HG03354 (cell line): ENCODE data around the gene CD79B.

Experiments
- ATAC-seq: cut with Tn5 transposase; IDR thresholded peaks from one replicate; pipeline ENCODE4 v1.9.1; 2021; ENCODE audit warnings: mild to moderate bottlenecking; ENCODE audit not compliant: unreplicated experiment, poor library complexity, severe bottlenecking

CD79B gene

DNA sequence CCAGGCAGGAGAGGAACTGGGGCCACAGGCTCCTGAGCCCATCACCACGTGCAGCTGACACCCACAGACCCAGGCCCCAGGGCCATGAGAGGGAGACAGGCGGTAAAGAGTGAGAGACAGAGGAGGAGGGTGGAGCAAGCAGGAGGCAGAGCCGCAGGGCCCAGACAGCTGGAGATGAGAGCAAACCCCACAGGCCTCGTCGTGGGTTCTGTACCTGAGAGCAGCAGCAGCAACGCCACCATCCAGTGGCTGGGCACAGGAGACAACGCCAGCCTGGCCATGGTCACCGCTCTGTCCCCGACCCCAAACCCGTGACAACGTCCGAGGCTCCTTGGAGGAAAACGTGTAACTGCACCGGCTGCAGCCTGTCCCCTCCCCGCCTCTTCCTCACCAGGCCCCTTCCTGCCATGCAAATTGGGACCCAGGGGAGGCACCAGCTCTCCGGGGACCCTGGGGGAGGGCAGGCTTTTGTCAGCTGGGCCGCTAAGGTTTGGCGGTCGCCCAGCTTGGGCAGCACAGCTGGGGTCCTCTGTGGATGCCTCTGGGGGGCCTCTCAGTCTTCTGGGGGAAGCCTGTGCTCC, at the start of gene CD79B:
TSS of gene CD79B (minus strand) at position 351 of the 581 bp plus-strand sequence. CDS start at position 281, 70 bp downstream.
- ATAC-seq = peak; percentile 85

DNA sequence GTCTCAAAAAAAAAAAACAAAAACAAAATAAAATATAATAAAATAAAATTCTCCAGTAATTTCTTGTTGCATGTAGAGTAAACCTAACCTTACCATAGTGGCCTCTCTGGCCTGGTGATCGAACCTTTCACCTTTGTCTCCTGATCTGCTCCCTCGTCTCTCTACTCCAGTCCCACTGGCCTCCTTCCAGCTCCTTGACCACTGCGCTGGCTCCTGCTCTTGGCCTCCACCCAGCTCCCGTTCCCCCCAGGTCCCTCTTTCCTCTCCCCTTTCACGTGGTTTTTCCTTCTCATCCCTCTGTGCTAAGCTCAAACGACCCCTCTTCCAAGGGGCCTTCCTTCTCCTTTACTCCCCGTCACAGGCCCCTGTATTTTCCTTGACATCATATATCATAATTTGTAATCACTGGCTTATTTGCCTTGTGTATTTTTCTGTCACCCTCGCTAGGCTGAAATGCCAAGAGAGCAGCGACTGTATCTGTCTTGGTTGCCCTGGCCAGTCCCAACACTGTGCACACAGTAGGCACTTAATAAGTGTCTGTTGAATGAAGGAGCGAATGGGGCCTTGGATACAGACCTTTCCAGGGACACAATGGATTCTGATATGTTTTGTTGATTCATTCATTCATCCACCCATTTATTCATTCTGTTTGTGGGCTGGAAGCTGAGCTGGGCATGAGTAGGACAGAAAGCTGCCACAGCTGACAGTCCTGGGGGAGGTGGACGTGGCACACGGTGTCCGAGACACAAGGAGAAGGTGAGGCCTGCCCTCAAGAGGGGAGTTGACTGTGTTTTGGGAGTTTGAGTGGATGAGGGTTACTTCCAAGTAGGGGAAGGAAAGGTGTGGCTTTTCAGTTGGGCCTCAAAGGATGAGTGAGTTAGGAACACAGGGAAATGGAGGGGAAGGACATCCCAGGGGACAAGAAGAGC, 46.4 kb upstream of the CD79B start:
- ATAC-seq = no peak

DNA sequence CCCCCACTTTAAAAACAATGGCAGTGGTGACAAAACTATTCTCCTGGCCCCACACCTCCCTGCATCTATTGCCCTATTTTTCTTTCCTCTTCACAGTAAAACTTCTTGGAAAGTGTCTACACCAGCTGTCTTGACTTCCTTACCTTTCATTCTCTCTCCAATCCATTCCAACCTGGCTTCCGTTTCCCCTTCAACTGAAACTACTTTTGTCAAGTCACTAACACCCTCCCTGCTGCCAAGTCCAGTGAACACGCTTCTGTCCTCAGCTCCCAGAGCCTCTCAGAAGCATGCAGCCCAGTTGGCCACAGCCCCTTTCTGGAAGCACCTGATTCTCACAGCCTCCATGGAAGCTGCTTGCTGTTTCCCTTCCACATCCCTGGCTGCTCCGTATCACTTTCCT, 44.6 kb upstream of the CD79B start:
- ATAC-seq = no peak

DNA sequence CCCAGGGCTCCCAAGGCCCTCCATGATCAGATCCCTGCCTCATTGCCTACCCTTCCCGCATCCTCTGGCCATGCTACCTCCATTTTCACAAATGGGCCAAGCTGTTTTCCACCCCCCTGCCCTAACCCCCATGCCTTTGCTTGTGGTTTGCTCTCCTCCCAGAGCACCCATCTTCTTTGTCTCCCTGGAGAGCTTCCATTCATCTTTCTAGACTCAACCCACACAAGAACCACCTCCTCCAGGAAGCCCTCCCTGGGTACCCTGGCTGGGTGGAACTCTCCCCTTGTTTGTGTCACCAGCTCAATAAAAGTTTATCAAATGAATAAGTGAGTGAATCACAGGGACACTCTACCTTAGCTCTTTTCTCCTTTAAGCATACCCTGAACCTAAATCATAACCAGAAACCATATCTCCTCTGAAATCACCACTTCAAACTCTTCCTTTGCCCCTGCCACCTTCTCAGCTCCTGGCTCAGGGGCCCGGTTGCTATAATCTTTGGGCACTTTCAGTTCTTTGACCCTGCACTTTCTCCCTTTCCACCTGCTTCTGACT, 43.5 kb upstream of the CD79B start:
- no peak for ATAC-seq

DNA sequence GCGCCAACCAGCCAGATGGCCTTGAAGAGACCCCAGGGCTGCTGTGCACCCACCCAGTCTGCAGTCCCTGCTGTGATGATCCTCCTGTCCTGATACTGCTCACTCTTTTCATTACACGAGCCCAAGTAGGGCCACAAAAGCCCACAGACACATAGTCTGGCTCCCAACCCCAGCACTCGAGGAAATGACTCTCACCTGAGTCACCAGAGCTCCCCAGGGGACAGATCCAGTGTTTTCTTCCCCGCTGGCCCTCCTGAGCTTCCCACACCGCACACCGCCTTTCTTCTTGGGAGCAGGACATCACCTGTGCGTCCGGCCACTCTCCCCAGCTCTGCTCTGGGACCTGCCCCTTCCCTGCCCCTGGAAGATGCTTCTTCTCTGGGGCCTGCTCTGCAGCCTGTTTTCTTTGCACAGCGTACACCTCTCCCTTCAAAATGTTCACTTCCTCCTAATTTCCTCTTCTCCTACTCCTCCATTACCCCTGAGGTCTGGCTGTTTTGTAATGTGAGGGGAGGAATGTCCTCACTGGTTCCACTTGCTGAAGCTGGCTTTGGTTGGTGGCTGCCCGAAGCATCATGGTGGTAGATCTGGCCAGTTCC, 42.6 kb upstream of the CD79B start:
- no peak for ATAC-seq

DNA sequence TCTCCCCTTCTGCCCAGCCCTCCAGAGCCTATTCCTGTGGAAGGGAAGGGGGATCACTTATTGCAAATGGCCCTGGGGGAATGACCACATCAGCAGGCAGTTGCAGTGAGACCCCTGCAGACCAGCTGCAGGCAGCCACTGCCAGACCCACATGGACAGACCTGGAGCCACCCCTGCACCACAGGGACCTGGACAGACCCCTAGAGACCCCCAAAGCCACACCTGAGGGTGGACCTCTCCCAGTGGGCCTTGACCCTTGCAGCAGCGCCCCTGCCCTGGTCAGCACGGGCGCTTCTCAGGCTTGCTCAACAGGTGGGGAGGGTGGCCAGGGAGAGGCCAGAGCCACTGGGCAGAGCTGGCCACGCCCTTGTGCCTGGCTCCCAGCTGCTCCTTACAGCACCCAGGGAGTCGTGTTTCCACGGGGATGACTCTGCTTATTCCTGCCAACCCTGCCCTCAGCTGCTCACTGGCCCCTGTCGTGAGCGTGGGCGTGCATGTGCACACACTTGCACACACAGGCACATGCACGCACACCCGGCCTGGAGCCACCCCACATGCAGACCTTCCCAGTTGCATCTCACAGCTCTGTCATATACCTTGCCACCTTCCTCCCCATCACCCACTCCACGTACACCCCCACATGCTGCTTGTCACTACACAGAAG, 41.9 kb upstream of the CD79B start:
- no peak for ATAC-seq

DNA sequence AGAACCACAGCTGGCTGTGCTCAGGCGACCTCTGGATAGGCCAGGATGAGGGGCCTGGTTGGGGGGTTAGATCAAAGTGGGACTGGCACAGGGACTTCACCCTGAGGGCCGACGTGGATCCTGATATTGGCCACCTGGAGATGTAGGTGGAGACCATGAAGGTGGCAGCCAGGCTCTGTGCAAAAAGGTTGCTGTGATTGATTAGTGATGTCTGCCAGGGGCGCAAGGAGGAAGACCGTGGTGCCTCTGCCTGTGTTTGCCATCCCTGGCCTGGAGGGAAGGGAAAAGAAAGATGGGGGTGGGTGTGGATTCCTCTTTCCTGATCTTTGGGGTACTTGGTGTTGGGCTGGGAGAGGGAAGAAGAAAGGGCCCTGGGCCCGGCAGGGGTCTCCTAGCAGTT, 41.1 kb upstream of the CD79B start:
- no peak for ATAC-seq

DNA sequence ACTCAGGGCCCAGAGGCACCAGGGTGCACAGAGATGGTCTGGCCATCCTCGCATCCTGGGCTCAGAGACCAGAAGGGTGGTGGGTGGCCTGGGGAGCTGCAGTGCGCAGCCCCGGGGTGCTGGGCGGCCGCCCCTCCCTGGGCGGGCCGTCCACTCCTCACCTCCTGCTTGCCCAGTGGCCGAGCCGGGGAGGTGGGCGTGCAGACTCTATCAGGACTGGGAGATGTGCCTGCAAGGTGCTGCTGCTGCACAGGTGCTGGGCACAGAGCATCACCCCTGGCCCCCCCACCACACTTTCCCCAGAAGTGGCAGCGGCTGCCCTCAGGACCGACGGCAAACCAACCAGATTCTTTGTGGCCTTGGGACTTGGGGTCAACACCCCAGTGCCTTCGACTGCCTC, 40.7 kb upstream of the CD79B start, which contains the start of gene SCN4A:
TSS of gene SCN4A (minus strand) at position 123 of the 400 bp plus-strand sequence. CDS start at position 46, 77 bp downstream.
- no peak for ATAC-seq

DNA sequence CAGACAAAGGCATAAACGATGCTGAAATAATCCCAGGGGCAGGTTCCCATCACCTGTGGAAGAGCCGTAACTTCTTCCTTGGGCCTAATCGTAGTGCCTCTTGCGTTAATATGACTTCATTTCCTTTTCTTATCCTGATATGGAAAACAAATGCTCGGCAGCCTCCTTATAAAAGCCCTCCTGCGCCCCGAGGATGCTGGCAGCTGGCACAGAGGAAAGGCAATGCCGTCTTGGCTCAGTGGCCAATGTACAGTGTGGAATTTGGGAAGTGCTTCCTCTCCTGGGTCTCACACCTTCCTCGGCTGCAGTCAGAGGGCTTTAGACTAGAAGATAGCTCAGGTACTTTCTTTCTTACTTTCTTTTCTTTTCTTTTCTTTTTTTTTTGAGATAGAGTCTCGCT, 37.1 kb upstream of the CD79B start:
- ATAC-seq = no peak

DNA sequence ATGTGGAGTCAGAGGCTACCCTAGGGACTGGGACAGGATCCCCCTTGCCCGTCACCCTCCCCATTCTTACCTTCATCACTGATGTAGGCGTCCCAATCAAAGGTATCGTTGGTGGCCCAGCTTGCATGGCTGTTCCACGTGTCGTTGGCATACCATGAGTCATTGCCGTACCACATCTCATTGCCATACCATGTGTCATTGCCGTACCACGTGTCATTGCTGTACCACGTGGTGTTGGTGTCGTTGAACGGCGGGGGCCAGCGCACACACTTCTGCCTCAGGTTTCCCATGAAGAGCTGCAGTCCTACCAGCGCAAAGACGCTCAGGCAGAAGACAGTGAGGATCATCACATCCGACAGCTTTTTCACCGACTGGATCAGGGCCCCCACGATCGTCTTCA, 35.8 kb upstream of the CD79B start:
- ATAC-seq = no peak

DNA sequence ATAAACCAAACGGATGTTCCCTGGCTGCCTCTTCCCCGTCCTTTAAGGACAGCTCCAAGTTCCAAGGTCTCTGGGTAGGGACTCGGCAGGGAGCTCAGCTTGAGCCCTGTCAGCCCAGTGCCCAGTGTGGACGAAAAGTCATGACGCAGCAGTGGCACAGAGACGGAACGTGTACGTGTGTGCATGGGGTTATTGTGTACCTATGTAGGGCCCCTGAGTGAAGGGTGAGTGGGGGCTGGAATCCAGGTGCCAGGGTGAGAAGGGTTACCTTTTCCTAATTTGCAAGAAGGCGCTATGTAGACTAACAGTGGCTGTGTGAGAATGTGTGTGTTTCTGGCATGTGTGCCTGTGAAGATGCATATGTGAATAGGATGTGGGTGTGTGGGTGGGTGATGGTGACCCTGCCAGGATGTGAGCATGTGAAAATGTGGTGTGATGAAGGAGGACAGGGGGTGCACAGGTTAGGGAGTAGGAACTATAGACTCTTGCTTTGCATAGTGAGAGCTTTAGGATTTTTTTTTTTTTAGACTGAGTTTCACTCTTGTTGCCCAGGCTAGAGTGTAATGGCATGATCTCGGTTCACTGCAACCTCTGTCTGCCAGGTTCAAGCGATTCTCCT, 34.6 kb upstream of the CD79B start:
- ATAC-seq = peak; percentile 65

DNA sequence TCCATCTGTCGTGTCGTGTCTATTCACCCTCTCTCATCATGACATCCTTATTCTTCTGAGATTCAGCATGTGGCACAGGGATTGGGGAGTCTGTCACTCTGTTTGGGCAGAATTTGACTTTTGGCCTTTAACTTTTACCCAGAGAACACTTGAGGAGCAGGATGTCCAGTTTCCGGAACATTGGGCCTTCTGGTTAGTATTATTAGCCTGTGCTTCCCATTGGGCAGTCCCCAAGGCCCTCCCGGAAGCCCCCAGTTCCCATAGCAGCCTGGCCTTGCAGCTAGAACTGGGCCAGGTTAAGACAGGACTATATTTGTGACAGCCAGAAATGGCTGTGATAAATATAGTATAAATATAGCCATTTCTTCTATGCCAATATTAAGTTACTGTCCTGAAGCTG, 31.0 kb upstream of the CD79B start:
- no peak for ATAC-seq

DNA sequence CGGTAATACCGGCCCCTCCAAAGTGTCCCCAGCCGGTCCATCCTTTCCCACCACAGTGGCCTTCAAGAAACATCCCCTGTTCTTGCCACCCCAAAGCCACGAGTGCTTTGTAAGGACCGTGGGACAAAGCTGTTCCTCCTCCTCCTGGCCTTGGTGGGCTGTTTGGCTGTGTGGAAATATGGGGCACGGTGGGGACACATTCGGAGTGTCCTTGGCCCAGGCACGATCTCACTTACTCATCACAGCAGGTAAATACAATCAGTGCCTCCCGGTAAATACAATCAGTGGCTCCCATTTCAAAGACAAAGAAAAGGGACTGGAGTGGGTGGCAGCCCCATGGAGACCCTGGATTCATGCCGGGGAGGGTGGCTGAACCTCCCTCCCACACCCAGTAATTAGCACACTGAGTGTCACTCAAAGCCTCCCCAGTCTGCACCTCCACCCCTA, 30.2 kb upstream of the CD79B start:
- ATAC-seq = no peak

DNA sequence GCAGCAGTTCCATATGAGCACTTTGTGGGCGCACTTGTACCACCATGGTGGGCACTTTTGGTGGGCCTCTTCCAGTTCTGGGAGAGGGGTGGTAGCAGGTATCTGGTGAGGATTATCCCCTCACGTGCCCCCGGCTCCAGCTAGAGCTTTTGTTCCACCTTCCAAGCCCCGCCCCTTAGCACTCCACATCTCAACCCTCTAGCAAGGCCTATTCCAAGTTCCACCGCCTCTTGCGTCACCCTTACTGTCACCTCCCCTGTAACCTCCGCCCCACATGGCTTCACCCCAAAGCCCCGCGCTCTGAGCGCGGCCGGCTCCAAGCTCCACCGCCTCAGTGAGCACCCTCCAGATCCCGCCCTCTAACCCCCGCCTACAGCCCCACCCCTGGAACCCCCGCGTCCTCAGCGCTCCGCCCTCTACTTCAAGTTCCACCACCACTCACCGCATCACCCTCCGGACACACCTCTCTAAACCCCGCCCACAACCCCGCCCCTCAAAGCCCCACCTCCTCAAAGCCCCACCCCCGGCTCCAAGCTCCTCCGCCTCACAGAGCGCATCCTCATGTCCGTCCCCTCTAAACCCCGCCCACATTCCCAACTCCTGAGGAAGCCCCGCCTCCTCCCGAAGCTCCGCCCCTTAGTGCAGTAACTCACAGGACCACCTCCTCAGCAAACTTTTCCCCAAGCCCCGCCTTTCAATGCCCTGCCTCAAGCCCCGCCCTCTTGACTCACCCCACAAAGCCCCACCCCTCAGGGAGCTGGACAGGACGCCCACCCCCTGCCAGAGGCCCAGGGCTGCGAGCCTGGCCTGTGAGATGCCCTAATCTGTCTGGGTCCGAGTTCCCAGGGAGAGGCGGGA, 29.5 kb upstream of the CD79B start:
- ATAC-seq = no peak

DNA sequence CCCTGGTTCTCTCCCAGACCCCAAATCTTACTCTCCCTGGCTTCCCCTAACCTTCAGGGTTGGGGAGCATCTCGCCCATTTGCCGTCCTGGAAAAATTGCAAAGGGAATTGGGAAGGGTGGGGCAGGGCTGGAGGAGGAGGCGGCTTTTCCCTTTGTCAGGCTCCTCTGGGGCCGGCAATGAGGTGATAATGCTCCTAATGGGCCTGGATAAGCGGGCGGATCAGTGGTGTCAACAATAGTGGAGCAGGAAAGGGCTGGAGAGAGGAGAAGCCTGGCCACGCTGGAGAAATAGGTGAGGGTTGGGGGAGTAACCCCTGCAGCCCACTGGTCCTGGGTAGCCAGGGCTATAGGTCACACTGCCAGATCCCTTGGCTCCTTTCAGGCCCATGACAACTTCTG, 28.3 kb upstream of the CD79B start:
- no peak for ATAC-seq

DNA sequence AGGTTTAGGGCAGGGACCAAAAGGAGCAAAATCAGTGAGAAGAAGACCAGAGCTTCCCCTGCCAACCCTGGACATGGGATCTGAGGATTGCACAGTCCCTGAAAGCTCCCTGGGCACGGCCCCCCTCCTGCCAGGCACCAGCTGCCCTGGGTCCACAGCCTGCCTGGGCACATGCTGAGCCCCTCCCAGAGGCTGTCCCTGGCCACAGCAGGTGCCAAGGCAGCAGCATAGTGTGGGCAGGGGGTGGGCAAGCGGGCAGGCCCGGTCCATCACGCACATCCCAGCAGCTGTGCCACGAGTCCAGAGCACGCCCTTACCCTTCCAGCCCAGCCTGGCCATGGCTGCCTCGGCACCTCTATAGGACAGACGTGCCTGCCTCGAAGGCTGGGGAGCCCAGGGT, 27.9 kb upstream of the CD79B start:
- no peak for ATAC-seq

DNA sequence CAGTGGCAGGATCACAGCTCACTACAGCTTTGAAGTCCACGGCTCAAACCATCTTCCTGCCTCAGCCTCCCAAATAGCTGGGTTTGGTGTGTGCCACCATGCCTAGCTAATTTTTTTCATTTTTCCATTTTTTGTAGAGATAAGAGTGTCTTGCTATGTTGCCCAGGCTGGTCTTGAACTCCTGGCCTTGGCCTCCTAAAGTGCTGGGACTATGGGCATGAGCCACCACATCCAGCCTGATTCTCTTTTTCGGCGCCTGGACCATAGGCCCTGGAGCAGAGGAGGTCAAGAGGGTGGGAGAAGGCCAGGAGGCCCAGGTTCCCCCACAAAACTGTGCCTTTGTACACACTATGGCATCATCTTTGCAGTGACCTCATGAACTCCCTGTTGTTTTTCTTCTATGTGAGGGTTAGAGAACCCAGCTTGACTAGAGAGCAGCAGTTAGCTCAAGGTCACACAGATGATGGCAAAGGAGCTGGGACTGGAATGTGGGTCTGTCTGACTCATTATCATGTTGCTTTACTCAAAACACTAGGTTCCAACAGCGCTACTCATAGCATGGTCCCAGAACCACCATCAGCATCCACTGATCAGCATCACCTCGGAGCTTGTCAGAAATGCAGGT, 24.3 kb upstream of the CD79B start:
- ATAC-seq = no peak

DNA sequence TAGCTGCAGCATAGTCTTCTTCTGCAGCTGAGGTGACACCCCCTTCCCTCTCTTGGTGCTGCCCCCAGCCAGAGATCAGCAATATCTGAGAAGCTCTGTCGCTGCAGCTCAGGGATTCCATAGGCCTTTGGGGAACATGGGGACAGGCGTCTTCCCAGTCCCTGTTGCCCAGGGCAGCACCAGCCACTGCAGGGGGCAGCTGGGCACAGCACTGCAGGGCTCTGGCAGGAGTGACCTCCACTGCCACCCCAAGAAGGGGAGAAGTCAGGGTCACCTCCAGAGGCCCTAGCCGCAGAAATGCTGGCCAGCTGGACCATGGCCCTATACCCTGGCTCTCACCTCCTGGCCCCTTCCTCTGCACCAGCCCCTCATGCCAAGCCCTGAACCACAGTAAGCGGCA, 23.7 kb upstream of the CD79B start:
- ATAC-seq = no peak
